ENCODE data around the gene CFAP47.

DNA sequence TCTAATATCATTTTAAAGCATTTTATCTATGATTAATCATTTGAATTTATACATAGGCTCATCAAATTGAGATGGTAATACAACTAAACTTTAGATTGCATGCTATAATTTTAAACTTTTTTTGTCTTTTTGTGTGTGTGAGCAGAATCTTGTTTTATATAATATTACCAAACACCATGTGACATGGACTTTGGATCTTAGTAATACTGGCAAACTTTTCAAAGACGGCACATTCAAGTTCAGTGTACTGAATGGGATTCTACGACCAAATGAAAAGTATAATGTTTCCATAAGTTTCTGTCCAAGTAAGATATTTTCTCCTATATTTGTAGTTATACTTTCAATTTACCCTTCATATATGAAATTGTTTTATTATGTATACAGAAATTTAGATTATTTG, 116.0 kb downstream of the CFAP47 start:
- TF ChIP-seq, protein P1, sequence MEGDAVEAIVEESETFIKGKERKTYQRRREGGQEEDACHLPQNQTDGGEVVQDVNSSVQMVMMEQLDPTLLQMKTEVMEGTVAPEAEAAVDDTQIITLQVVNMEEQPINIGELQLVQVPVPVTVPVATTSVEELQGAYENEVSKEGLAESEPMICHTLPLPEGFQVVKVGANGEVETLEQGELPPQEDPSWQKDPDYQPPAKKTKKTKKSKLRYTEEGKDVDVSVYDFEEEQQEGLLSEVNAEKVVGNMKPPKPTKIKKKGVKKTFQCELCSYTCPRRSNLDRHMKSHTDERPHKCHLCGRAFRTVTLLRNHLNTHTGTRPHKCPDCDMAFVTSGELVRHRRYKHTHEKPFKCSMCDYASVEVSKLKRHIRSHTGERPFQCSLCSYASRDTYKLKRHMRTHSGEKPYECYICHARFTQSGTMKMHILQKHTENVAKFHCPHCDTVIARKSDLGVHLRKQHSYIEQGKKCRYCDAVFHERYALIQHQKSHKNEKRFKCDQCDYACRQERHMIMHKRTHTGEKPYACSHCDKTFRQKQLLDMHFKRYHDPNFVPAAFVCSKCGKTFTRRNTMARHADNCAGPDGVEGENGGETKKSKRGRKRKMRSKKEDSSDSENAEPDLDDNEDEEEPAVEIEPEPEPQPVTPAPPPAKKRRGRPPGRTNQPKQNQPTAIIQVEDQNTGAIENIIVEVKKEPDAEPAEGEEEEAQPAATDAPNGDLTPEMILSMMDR (IDR thresholded peaks at IDR 0.05; ENCODE audit: insufficient read depth, low read depth, low read length): no peak
- TF ChIP-seq EZH2 (IDR thresholded peaks at IDR 0.05; ENCODE audit: insufficient read depth, low read length): no peak

Measured in astrocyte (in vitro differentiated cells and primary cell).